Lower lobe of right lung (tissue), 2 donors: ENCODE results near the gene TMEM139. TPM values are rescaled to one million over a fixed set of nuclear protein-coding genes. Genes with fewer than 3 reads are reported as not detected.

Experiments used
- ATAC-seq, 2 donors: fragments of 200-7000 bp; cut with Tn5 transposase; one replicate each; pipeline ENCODE4 v1.9.1; 2020 to 2022; ENCODE audit warnings: mild to moderate bottlenecking in 2 of 2, moderate library complexity in 2 of 2
- DNase-seq: peaks from one replicate; pipeline ENCODE4 v3.0.0-alpha.2; 2020
- H3K27ac ChIP-seq: fragments of 200-600 bp; one replicate; pipeline ENCODE4 v1.8.0; 2022
- H3K27me3 ChIP-seq: fragments of 200-600 bp; one replicate; pipeline ENCODE4 v1.8.0; 2022; ENCODE audit warnings: low read depth
- H3K36me3 ChIP-seq: fragments of 200-600 bp; one replicate; pipeline ENCODE4 v1.8.0; 2022; ENCODE audit warnings: mild to moderate bottlenecking
- H3K4me1 ChIP-seq: fragments of 200-600 bp; one replicate; pipeline ENCODE4 v1.8.0; 2022
- H3K4me3 ChIP-seq: fragments of 200-600 bp; one replicate; pipeline ENCODE4 v1.8.0; 2022; ENCODE audit warnings: mild to moderate bottlenecking
- H3K9me3 ChIP-seq: fragments of 200-600 bp; one replicate; pipeline ENCODE4 v1.8.0; 2022
- CTCF ChIP-seq: fragments of 200-600 bp; IDR thresholded peaks from one replicate; pipeline ENCODE4 v1.8.0; 2022; ENCODE audit warnings: antibody characterized with exemption, mild to moderate bottlenecking
- intact Hi-C: fragments of 100-400 bp; cut with DNase I; formaldehyde crosslinking; loops from one replicate; pipeline ENCODE4 v1.11.0; 2022
- total RNA-seq: library from RNA; stranded (reverse); fragmentation: NEBNext Ultra II Directional; extraction: Animal tissue kit (Norgen Biotek cat#: 25700); gene quantifications from one replicate; pipeline ENCODE4 v1.2.1, GENCODE V29; 2021
- donor health status: DM: no; HTN: yes; CAD: no; lungs with severe emphysema.

Gene TMEM139
- total RNA-seq, 1 donor from 2014 or later, result 25.9 TPM

- TF ChIP-seq CTCF, result no peak
- no peak for DNase-seq
- no peaks in the 10 kb centered on the region for H3K36me3 ChIP-seq
- no peak overlapping the region for H3K4me3 ChIP-seq
- intact Hi-C loops, result no loop called here
- no peaks in the 10 kb centered on the region for H3K9me3 ChIP-seq
- ATAC-seq, result peak; percentile 22 to 30
- H3K27ac ChIP-seq, result no peak overlapping the region
- H3K4me1 ChIP-seq, result no peaks in the 10 kb centered on the region
- no peaks in the 10 kb centered on the region for H3K27me3 ChIP-seq
Measured at GRCh38 chr7:143318661-143319060, 33.9 kb downstream of the TMEM139 start.

- H3K9me3 ChIP-seq, result no peaks in the 10 kb centered on the region
- no peaks in the 10 kb centered on the region for H3K36me3 ChIP-seq
- H3K4me1 ChIP-seq, result no peaks in the 10 kb centered on the region
- intact Hi-C loops, result no loop called here
- H3K27me3 ChIP-seq, result no peaks in the 10 kb centered on the region
- no peak for ATAC-seq
- TF ChIP-seq CTCF, result no peak
- no peak overlapping the region for H3K27ac ChIP-seq
- H3K4me3 ChIP-seq, result no peak overlapping the region
- DNase-seq, result no peak
Measured at GRCh38 chr7:143320620-143321019, 35.9 kb downstream of the TMEM139 start.

GRCh38 chr7:143321242-143321641 is 36.5 kb downstream of the TMEM139 start:
- TF ChIP-seq CTCF, result no peak
- Histone ChIP-seq H3K36me3 (no peaks in the 10 kb centered on the region), H3K4me3 (no peak overlapping the region), H3K9me3 (no peaks in the 10 kb centered on the region), H3K27ac (no peak overlapping the region), H3K27me3 (no peaks in the 10 kb centered on the region), H3K4me1 (no peaks in the 10 kb centered on the region)
- ATAC-seq (no peak), DNase-seq (no peak)
- intact Hi-C loops, result no loop called here

GRCh38 chr7:143321734-143322133 is 37.0 kb downstream of the TMEM139 start:
- no peaks in the 10 kb centered on the region for H3K4me1 ChIP-seq
- H3K9me3 ChIP-seq, result no peaks in the 10 kb centered on the region
- no peaks in the 10 kb centered on the region for H3K27me3 ChIP-seq
- intact Hi-C loops, result no loop called here
- peak; percentile 28 for TF ChIP-seq CTCF
- H3K27ac ChIP-seq, result no peak overlapping the region
- H3K36me3 ChIP-seq, result no peaks in the 10 kb centered on the region
- DNase-seq (peak; percentile 63), ATAC-seq (peak; percentile 67 to 68)
- no peak overlapping the region for H3K4me3 ChIP-seq

GRCh38 chr7:143322760-143323633 is 38.2 kb downstream of the TMEM139 start:
- H3K36me3 ChIP-seq, result no peaks in the 10 kb centered on the region
- DNase-seq, result no peak
- ATAC-seq, result no peak
- no peaks in the 10 kb centered on the region for H3K27me3 ChIP-seq
- H3K27ac ChIP-seq, result no peak overlapping the region
- H3K4me1 ChIP-seq, result no peaks in the 10 kb centered on the region
- intact Hi-C loops, result no loop called here
- no peak for TF ChIP-seq CTCF
- no peak overlapping the region for H3K4me3 ChIP-seq
- H3K9me3 ChIP-seq, result no peaks in the 10 kb centered on the region
